GF-D8 (cell line): ENCODE data around the gene TSBP1.
"Not testable (repeated sequence)": the region's sequence is repeated elsewhere in the genome, so short reads cannot be mapped to it uniquely, and the experiment has no call there.

Experiments
- DNase-seq: peaks from one replicate; lab custom pipeline; 2025; lab: John Stamatoyannopoulos, UW

Gene TSBP1

DNA sequence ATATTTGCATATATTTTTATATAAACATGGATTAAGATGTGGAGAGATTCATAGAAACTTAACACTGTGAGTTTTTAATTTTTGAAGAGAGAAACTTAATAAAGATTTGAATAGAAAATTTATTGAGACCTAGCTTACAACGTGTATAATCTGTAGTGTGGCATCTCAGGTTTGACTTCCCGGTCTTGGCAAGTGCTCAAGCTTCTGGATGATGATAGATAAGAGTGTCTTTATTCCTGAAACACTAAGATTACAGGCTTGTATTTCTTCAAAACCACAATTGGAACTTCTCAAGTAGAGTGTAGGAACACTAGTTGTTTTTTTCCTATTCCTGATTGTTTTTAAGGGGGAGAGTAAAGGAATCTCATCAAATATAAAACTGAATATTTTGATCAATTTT, 83.3 kb downstream of the TSBP1 start:
- DNase-seq: no peak

DNA sequence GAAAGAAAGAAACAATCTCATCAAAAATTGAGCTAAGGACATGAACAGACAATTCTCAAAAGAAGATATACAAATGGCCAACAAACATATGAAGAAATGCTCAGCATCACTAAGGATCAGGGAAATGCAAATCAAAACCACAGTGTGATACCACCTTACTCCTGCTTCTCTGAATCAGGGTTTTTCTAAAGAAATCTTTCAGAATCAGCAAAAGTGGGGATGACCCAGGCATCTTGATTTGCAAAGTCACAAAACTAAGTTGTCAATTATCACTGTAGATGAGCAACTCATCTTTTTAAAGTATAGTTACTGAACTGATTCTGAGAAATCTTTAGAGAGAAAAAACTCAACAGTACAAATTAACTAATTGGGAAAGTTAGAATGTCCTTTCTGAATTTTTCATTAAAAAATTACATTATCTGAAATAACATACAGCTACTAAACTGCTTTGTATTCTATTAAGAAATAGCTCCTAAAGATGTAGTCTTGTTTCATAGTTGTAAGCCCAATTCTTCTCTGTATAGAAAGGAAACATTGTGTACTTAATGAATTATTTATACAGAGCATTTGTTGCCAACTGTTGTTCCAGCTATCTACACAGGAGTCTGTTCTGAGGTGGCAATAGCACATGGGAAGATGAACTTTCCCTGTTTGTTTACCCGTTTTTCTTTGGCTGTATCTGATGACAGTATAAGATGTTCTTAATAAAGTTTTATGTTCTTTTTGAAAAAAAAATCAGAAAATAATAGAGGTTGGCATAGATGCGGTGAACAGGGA, 97.7 kb downstream of the TSBP1 start:
- DNase-seq: not testable (repeated sequence)

GRCh38 chr6:32271429-32271828, 100.3 kb downstream of the TSBP1 start:
- no peak for DNase-seq

DNA sequence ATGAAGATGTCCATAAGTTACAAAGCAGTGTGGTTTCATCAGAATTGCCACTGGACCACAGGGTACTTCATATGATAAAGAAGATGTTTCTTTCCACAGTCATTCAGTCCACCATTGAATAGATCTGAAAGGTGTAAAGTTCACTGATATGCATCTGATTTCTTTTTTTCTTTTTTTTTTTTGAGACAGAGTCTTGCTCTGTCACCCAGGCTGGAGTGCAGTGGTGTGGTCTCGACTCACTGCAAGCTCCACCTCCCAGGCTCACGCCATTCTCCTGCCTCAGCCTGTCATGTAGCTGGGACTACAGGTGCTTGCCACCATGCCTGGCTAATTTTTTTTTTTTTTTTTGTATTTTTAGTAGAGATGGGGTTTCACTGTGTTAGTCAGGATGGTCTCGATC, 103.2 kb downstream of the TSBP1 start:
- not testable (repeated sequence) for DNase-seq

DNA sequence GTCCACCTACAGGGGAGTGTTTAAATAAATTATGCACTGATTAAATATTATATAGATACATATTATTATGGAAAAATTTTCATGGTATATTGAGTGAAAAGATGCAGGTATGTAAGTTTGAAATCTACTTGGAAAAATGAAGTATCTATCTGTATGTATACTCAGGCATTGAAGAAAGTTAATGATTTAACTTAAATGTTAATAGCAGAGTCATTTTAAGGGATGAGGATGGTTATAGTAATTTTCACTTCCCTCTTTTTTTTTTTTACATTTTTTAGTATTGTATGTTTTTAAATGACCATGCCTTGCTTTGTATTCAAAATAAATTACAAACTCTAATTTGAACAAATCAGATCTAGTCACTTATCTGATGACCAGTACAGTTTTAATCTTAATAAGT, 104.7 kb downstream of the TSBP1 start:
- DNase-seq: no peak

DNA sequence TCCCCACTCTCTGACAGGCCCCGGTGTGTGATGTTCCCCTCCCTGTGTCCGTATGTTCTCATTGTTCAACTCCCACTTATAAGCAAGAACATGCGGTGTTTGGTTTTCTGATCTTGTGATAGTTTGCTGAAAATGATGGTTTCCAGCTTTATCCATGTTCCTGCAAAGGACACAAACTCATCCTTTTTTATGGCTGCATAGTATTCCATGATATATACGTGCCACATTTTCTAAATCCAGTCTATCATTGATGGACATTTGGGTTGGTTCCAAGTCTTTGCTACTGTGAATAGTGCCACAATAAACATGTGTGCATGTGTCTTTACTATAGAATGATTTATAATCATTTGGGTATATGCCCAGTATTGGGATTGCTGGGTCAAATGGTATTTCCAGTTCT, 114.4 kb downstream of the TSBP1 start:
- not testable (repeated sequence) for DNase-seq

- peak; percentile 14 for DNase-seq
Measured at GRCh38 chr6:32255199-32256153, 116.2 kb downstream of the TSBP1 start.

- DNase-seq: no peak
Measured at GRCh38 chr6:32254761-32255198, 116.9 kb downstream of the TSBP1 start.

DNA sequence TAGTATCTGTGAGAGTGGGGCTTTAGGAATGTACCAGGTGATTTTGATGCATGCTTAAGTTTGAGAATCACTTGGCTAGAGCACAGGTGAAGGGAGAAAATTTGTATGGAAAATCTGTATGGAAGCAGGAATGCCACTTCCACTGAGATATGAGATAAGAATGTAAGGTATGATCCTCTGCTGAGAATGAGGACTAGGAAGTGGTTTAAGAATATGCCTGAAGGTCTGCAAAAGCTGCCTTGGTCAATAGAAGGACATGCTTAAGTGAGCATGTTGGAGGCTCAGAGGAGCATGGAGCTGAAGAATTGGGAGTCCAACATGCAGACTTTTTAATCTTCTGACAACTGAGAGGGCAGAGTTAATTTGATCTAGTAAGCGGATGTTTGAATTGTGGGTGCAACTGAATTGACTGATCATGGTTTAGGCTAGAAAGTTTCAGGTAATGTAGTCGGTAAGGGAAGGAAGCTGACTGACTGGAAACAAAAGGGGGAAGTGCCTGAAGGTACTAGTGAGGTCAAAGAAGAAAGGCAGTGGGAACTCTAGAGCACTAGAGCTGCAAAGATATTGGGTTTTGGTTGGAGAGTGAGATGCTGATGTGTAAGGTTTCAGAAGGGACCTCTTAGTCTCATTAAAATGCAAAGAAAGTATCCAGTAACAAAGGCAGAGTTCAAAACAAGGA, 119.2 kb downstream of the TSBP1 start:
- DNase-seq: no peak

GRCh38 chr6:32249262-32249661, 122.4 kb downstream of the TSBP1 start:
- DNase-seq: no peak

DNA sequence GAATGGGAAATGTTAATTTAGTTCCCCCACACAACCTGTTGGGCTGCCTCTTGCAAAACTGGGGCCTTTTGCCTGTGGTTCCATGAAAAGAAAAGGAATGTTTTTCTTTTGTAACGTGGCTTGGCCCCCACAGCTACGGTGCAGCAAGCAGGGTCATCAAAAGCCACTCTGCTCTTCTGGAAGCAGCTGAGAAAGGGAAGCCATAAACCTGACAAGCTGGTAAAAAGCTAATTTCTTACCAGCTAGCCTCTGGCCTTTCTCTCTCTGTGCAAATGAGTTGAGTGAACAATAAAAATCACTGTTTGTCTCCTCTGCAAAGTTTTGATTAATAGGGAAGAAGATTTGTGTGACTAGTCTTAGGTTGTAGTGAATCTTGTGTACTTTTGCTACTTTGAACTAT, 124.3 kb downstream of the TSBP1 start:
- DNase-seq: no peak

GRCh38 chr6:32244946-32245398, 126.7 kb downstream of the TSBP1 start:
- DNase-seq: no peak

- DNase-seq: no peak
Measured at GRCh38 chr6:32244270-32244669, 127.4 kb downstream of the TSBP1 start.
